Panc1 (cell line): ENCODE data around the gene IGSF11. TPM values are rescaled to one million over a fixed set of nuclear protein-coding genes. Genes with fewer than 3 reads are reported as not detected.
A peak's percentile ranks its signal among the peaks of the same experiment; 100 is the strongest.

Experiments used
- ATAC-seq: fragments of 200-7000 bp; cut with Tn5 transposase; 2 replicates; pipeline ENCODE4 v1.9.1; 2020; ENCODE audit warnings: mild to moderate bottlenecking, moderate library complexity
- BruUV-seq: library from RNA; stranded (reverse); fragments of 400-500 nt; replicated peaks from 2 replicates; lab custom pipeline; 2021; lab: Mats Ljungman, UMichigan
- CTCF ChIA-PET: fragments of 300-600 bp; sonication (Branson Sonifier 250); formaldehyde crosslinking; loops from one replicate; lab custom pipeline; 2022; ENCODE audit warnings: antibody characterized with exemption; lab: Charles Lee
- POLR2A ChIA-PET: fragments of 300-600 bp; sonication (Branson Sonifier 250); formaldehyde crosslinking; loops from one replicate; lab custom pipeline; 2022; ENCODE audit warnings: antibody characterized with exemption; lab: Charles Lee
- DNase-seq: peaks from one replicate; pipeline ENCODE4 v3.0.0-alpha.2; 2010; ENCODE audit warnings: low read depth, low spot score
- H3K27ac ChIP-seq: 2 replicates; pipeline ENCODE4 v1.5.1; 2011; ENCODE audit warnings: mild to moderate bottlenecking, low read length, inconsistent platforms
- H3K27me3 ChIP-seq: fragments of 200-500 bp; sonication (Bioruptor generic); 2 replicates; pipeline ENCODE4 v1.6.0; 2014; ENCODE audit warnings: low read length, inconsistent platforms; ENCODE audit not compliant: control insufficient read depth, insufficient read depth
- H3K36me3 ChIP-seq: fragments of 200-500 bp; sonication (Bioruptor generic); 2 replicates; pipeline ENCODE4 v1.5.1; 2014; ENCODE audit warnings: inconsistent platforms, mild to moderate bottlenecking, low read length, moderate library complexity; ENCODE audit not compliant: control insufficient read depth, insufficient read depth
- H3K4me1 ChIP-seq: 2 replicates; pipeline ENCODE4 v1.5.1; 2011; ENCODE audit warnings: inconsistent platforms, mild to moderate bottlenecking, low read length, moderate library complexity; ENCODE audit not compliant: control insufficient read depth, insufficient read depth
- H3K4me3 ChIP-seq, 2 experiments: 2 replicates each; pipeline ENCODE4 v1.5.1; 2011 to 2012; ENCODE audit warnings: low read depth in 2 of 2, low read length in 2 of 2, mild to moderate bottlenecking in 2 of 2, inconsistent platforms in 1 of 2, moderate library complexity in 1 of 2
- H3K9me3 ChIP-seq: fragments of 200-500 bp; sonication (Bioruptor generic); 2 replicates; pipeline ENCODE4 v1.5.1; 2014; ENCODE audit warnings: low read depth, mild to moderate bottlenecking, inconsistent platforms, low read length, moderate library complexity; ENCODE audit not compliant: control insufficient read depth, insufficient read depth
- CTCF ChIP-seq: fragments of 450-650 bp; IDR thresholded peaks from 2 replicates; pipeline ENCODE4 v1.5.1; 2017; ENCODE audit warnings: mild to moderate bottlenecking
- POLR2AphosphoS5 ChIP-seq: IDR thresholded peaks from 2 replicates; pipeline ENCODE4 v1.6.1; 2012; ENCODE audit warnings: mild to moderate bottlenecking, low read depth, low read length, moderate library complexity
- REST ChIP-seq, 2 experiments: IDR thresholded peaks; 2 replicates each; pipeline ENCODE4 v1.6.1; 2011 to 2012; ENCODE audit warnings: low read depth in 2 of 2, control low read depth in 1 of 2, low read length in 1 of 2, mild to moderate bottlenecking in 1 of 2, moderate library complexity in 1 of 2; ENCODE audit not compliant: insufficient read depth in 1 of 2
- SIN3A ChIP-seq: IDR thresholded peaks from 2 replicates; pipeline ENCODE4 v1.6.1; 2012; ENCODE audit warnings: low read depth, mild to moderate bottlenecking, low read length, moderate library complexity, borderline replicate concordance; ENCODE audit not compliant: insufficient read depth
- TCF7L2 ChIP-seq: IDR thresholded peaks from 2 replicates; pipeline ENCODE4 v1.6.1; 2011; ENCODE audit warnings: mild to moderate bottlenecking, low read depth, low read length, inconsistent platforms
- in situ Hi-C: cut with HindIII; loops from 2 replicates; pipeline ENCODE4 v1.10.0; 2016; ENCODE audit warnings: low sequenced_read_pairs, low pct_unique_long_range_greater_than_20kb
- intact Hi-C: fragments of 100-400 bp; cut with micrococcal nuclease; formaldehyde crosslinking; loops from one replicate; pipeline ENCODE4 v1.10.0; 2022; ENCODE audit not compliant: unreplicated experiment
- total RNA-seq: library from RNA; stranded (reverse); gene quantifications from one replicate; pipeline ENCODE4 v1.2.1, GENCODE V29; 2021; ENCODE audit not compliant: unreplicated experiment

Gene IGSF11
- total RNA-seq, 1 experiment from 2014 or later = 0.33 TPM

GRCh38 chr3:119063471-119063870 lies 28.8 kb upstream of the IGSF11 start:
- POLR2A ChIA-PET = no interaction called here
- peaks cover 3% of the 10 kb centered on the region for H3K27me3 ChIP-seq
- TF ChIP-seq TCF7L2 = no peak
- in situ Hi-C loops = no loop called here
- no peak for ATAC-seq
- H3K9me3 ChIP-seq = no peaks in the 10 kb centered on the region
- CTCF ChIA-PET = no interaction called here
- no TSS peak for BruUV-seq
- no peak overlapping the region for H3K27ac ChIP-seq
- no peak overlapping the region for H3K4me3 ChIP-seq
- intact Hi-C loops = no loop called here
- no peak for DNase-seq
- H3K4me1 ChIP-seq = no peaks in the 10 kb centered on the region
- H3K36me3 ChIP-seq = no peaks in the 10 kb centered on the region

GRCh38 chr3:119062892-119063291 lies 28.2 kb upstream of the IGSF11 start:
- TF ChIP-seq REST (IDR thresholded peaks at IDR 0.05; ENCODE audit: insufficient read depth in 1 of 2, low read depth in 2 of 2, low read length in 1 of 2) = 0 out of 4 replicates have a peak, but pooled peaks of 1 of the 2 experiments have one; percentile 42
- no peak for TF ChIP-seq CTCF
- TF ChIP-seq POLR2AphosphoS5 = no peak
- TF ChIP-seq SIN3A = no peak
- no peak for TF ChIP-seq TCF7L2
- no peak for ATAC-seq
- Histone ChIP-seq H3K27ac (no peak overlapping the region), H3K4me1 (no peaks in the 10 kb centered on the region), H3K36me3 (no peaks in the 10 kb centered on the region), H3K9me3 (no peaks in the 10 kb centered on the region), H3K4me3 (no peak overlapping the region), H3K27me3 (peaks cover 3% of the 10 kb centered on the region)
- intact Hi-C loops (no loop called here), in situ Hi-C loops (no loop called here)
- no TSS peak for BruUV-seq
- DNase-seq = no peak
- ChIA-PET CTCF (no interaction called here), POLR2A (no interaction called here)

GRCh38 chr3:119044593-119044992 lies 9.9 kb upstream of the IGSF11 start:
- in situ Hi-C loops (no loop called here), intact Hi-C loops (no loop called here)
- Histone ChIP-seq H3K36me3 (no peaks in the 10 kb centered on the region), H3K27ac (no peak overlapping the region), H3K4me3 (no peak overlapping the region), H3K9me3 (no peaks in the 10 kb centered on the region), H3K27me3 (no peaks in the 10 kb centered on the region), H3K4me1 (no peaks in the 10 kb centered on the region)
- CTCF ChIA-PET = no interaction called here
- DNase-seq (no peak), ATAC-seq (no peak)
- POLR2A ChIA-PET = no interaction called here
- BruUV-seq = no TSS peak
- TF ChIP-seq TCF7L2 = no peak
- TF ChIP-seq CTCF = no peak
- no peak for TF ChIP-seq POLR2AphosphoS5
- TF ChIP-seq REST (IDR thresholded peaks at IDR 0.05; ENCODE audit: insufficient read depth in 1 of 2, low read depth in 2 of 2, low read length in 1 of 2) = no peak
- TF ChIP-seq SIN3A = no peak
